Osteocyte (in vitro differentiated cells): ENCODE measurements around the gene HSPB8. TPM values are rescaled to one million over a fixed set of nuclear protein-coding genes. Genes with fewer than 3 reads are reported as not detected.

Experiments
- DNase-seq: peaks from one replicate; pipeline ENCODE4 v3.0.0; 2021; ENCODE audit warnings: mixed read lengths; ENCODE audit not compliant: unreplicated experiment; ENCODE audit errors: extremely low spot score
- H3K27ac Mint-ChIP-seq: one replicate; pipeline ENCODE4 v1.8.0; 2021; ENCODE audit warnings: mild to moderate bottlenecking, mixed read lengths; ENCODE audit not compliant: unreplicated experiment
- H3K27me3 Mint-ChIP-seq: one replicate; pipeline ENCODE4 v1.8.0; 2021; ENCODE audit warnings: mixed read lengths; ENCODE audit not compliant: unreplicated experiment
- H3K36me3 Mint-ChIP-seq: one replicate; pipeline ENCODE4 v1.8.0; 2021; ENCODE audit warnings: mixed read lengths; ENCODE audit not compliant: unreplicated experiment
- H3K4me1 Mint-ChIP-seq: one replicate; pipeline ENCODE4 v1.8.0; 2021; ENCODE audit warnings: mixed read lengths; ENCODE audit not compliant: unreplicated experiment
- H3K4me3 Mint-ChIP-seq: one replicate; pipeline ENCODE4 v1.8.0; 2021; ENCODE audit warnings: mild to moderate bottlenecking, moderate library complexity, mixed read lengths; ENCODE audit not compliant: unreplicated experiment
- H3K9me3 Mint-ChIP-seq: one replicate; pipeline ENCODE4 v1.8.0; 2021; ENCODE audit warnings: mixed read lengths; ENCODE audit not compliant: unreplicated experiment
- CTCF ChIP-seq: fragments of 200-600 bp; sonication (generic); IDR thresholded peaks from 2 replicates; pipeline ENCODE4 v1.5.0; 2021; ENCODE audit warnings: antibody characterized with exemption, mild to moderate bottlenecking, moderate library complexity
- total RNA-seq: library from RNA; stranded (reverse); gene quantifications from 2 replicates; pipeline ENCODE4 v1.2.1, GENCODE V29; 2021

HSPB8 gene
- total RNA-seq, 1 donor from 2014 or later = 2.0 TPM

- Mint-ChIP-seq H3K4me3 (no peak overlapping the region), H3K27me3 (no peaks in the 10 kb centered on the region), H3K9me3 (no peaks in the 10 kb centered on the region), H3K27ac (no peak overlapping the region), H3K4me1 (peaks cover 33% of the 10 kb centered on the region), H3K36me3 (no peaks in the 10 kb centered on the region)
- no peak for TF ChIP-seq CTCF
- no peak for DNase-seq
Measured at GRCh38 chr12:119181944-119182343, 3.2 kb downstream of the HSPB8 start.

GRCh38 chr12:119182701-119183493 is 4.2 kb downstream of the HSPB8 start:
- Mint-ChIP-seq H3K4me1 (peaks cover 32% of the 10 kb centered on the region), H3K4me3 (no peak overlapping the region), H3K27me3 (no peaks in the 10 kb centered on the region), H3K27ac (no peak overlapping the region), H3K36me3 (no peaks in the 10 kb centered on the region), H3K9me3 (no peaks in the 10 kb centered on the region)
- no peak for TF ChIP-seq CTCF
- DNase-seq = no peak

GRCh38 chr12:119183942-119184695 is 5.4 kb downstream of the HSPB8 start:
- Mint-ChIP-seq H3K4me1 (peaks cover 24% of the 10 kb centered on the region), H3K36me3 (no peaks in the 10 kb centered on the region), H3K4me3 (no peak overlapping the region), H3K9me3 (no peaks in the 10 kb centered on the region), H3K27me3 (no peaks in the 10 kb centered on the region), H3K27ac (no peak overlapping the region)
- DNase-seq = no peak
- TF ChIP-seq CTCF = no peak

- no peaks in the 10 kb centered on the region for H3K4me1 Mint-ChIP-seq
- no peaks in the 10 kb centered on the region for H3K36me3 Mint-ChIP-seq
- no peak overlapping the region for H3K4me3 Mint-ChIP-seq
- H3K27me3 Mint-ChIP-seq = no peaks in the 10 kb centered on the region
- TF ChIP-seq CTCF = no peak
- no peak for DNase-seq
- no peak overlapping the region for H3K27ac Mint-ChIP-seq
- no peaks in the 10 kb centered on the region for H3K9me3 Mint-ChIP-seq
Measured at GRCh38 chr12:119195256-119195655, 16.5 kb downstream of the HSPB8 start.

- H3K27ac Mint-ChIP-seq = no peak overlapping the region
- no peak for DNase-seq
- H3K36me3 Mint-ChIP-seq = no peaks in the 10 kb centered on the region
- H3K4me3 Mint-ChIP-seq = no peak overlapping the region
- no peak for TF ChIP-seq CTCF
- H3K27me3 Mint-ChIP-seq = no peaks in the 10 kb centered on the region
- no peaks in the 10 kb centered on the region for H3K4me1 Mint-ChIP-seq
- no peaks in the 10 kb centered on the region for H3K9me3 Mint-ChIP-seq
Measured at GRCh38 chr12:119198440-119198839, 19.7 kb downstream of the HSPB8 start.
